ENCODE data around the gene PDGFD. TPM values are rescaled to one million over a fixed set of nuclear protein-coding genes. Genes with fewer than 3 reads are reported as not detected.

PDGFD gene
- total RNA-seq, 2 donors from 2014 or later, result 0.10 TPM; not detected in 1

- Mint-ChIP-seq H3K4me3 (no peak overlapping the region), H3K27me3 (peaks cover 5% of the 10 kb centered on the region), H3K4me1 (no peaks in the 10 kb centered on the region), H3K27ac (no peak overlapping the region), H3K36me3 (ENCODE audit: low read depth) (no peaks in the 10 kb centered on the region)
- ATAC-seq, result no peak
- DNase-seq, result no peak
- H3K9me3 ChIP-seq (ENCODE audit: control insufficient read depth, low read length, poor library complexity, severe bottlenecking), result no peaks in the 10 kb centered on the region
These were observed 87.5 kb downstream of the PDGFD start for GRCh38 chr11:104076455-104076854.

- Mint-ChIP-seq H3K36me3 (ENCODE audit: low read depth) (no peaks in the 10 kb centered on the region), H3K27ac (no peak overlapping the region), H3K4me1 (no peaks in the 10 kb centered on the region), H3K27me3 (peaks cover 5% of the 10 kb centered on the region), H3K4me3 (no peak overlapping the region)
- H3K9me3 ChIP-seq (ENCODE audit: control insufficient read depth, low read length, poor library complexity, severe bottlenecking), result no peaks in the 10 kb centered on the region
- DNase-seq (no peak), ATAC-seq (no peak)
These were observed 88.2 kb downstream of the PDGFD start for GRCh38 chr11:104075706-104076105.

GRCh38 chr11:104075091-104075490 is 88.9 kb downstream of the PDGFD start:
- Mint-ChIP-seq H3K27ac (no peak overlapping the region), H3K4me1 (no peaks in the 10 kb centered on the region), H3K36me3 (ENCODE audit: low read depth) (no peaks in the 10 kb centered on the region), H3K27me3 (peaks cover 5% of the 10 kb centered on the region), H3K4me3 (no peak overlapping the region)
- DNase-seq (no peak), ATAC-seq (no peak)
- H3K9me3 ChIP-seq (ENCODE audit: control insufficient read depth, low read length, poor library complexity, severe bottlenecking), result no peaks in the 10 kb centered on the region

GRCh38 chr11:104073950-104074705 is 89.8 kb downstream of the PDGFD start:
- Mint-ChIP-seq H3K27me3 (peaks cover under 1% of the 10 kb centered on the region), H3K27ac (no peak overlapping the region), H3K4me3 (no peak overlapping the region), H3K4me1 (no peaks in the 10 kb centered on the region), H3K36me3 (ENCODE audit: low read depth) (no peaks in the 10 kb centered on the region)
- ATAC-seq (peak; percentile 41), DNase-seq (no peak)
- no peaks in the 10 kb centered on the region for H3K9me3 ChIP-seq (ENCODE audit: control insufficient read depth, low read length, poor library complexity, severe bottlenecking)

- no peak overlapping the region for H3K27ac Mint-ChIP-seq
- no peaks in the 10 kb centered on the region for H3K4me1 Mint-ChIP-seq
- ATAC-seq (no peak), DNase-seq (no peak)
- no peaks in the 10 kb centered on the region for H3K27me3 Mint-ChIP-seq
- no peaks in the 10 kb centered on the region for H3K36me3 Mint-ChIP-seq (ENCODE audit: low read depth)
- no peak overlapping the region for H3K4me3 Mint-ChIP-seq
- H3K9me3 ChIP-seq (ENCODE audit: control insufficient read depth, low read length, poor library complexity, severe bottlenecking), result no peaks in the 10 kb centered on the region
These were observed 96.4 kb downstream of the PDGFD start for GRCh38 chr11:104067534-104067933.

- Mint-ChIP-seq H3K27me3 (no peaks in the 10 kb centered on the region), H3K4me3 (no peak overlapping the region), H3K36me3 (ENCODE audit: low read depth) (no peaks in the 10 kb centered on the region), H3K27ac (no peak overlapping the region), H3K4me1 (no peaks in the 10 kb centered on the region)
- no peaks in the 10 kb centered on the region for H3K9me3 ChIP-seq (ENCODE audit: control insufficient read depth, low read length, poor library complexity, severe bottlenecking)
- ATAC-seq, result no peak
- no peak for DNase-seq
These were observed 99.8 kb downstream of the PDGFD start for GRCh38 chr11:104064034-104064630.

GRCh38 chr11:104061853-104062521 is 102.0 kb downstream of the PDGFD start:
- H3K27ac Mint-ChIP-seq, result no peak overlapping the region
- no peaks in the 10 kb centered on the region for H3K9me3 ChIP-seq (ENCODE audit: control insufficient read depth, low read length, poor library complexity, severe bottlenecking)
- H3K4me1 Mint-ChIP-seq, result peaks cover 2% of the 10 kb centered on the region
- no peaks in the 10 kb centered on the region for H3K27me3 Mint-ChIP-seq
- H3K4me3 Mint-ChIP-seq, result no peak overlapping the region
- ATAC-seq, result no peak
- no peak for DNase-seq
- H3K36me3 Mint-ChIP-seq (ENCODE audit: low read depth), result no peaks in the 10 kb centered on the region

GRCh38 chr11:104060820-104061219 is 103.1 kb downstream of the PDGFD start:
- no peak overlapping the region for H3K4me3 Mint-ChIP-seq

GRCh38 chr11:104060004-104060794 is 103.7 kb downstream of the PDGFD start:
- DNase-seq (no peak), ATAC-seq (no peak)
- Mint-ChIP-seq H3K36me3 (ENCODE audit: low read depth) (no peaks in the 10 kb centered on the region), H3K27ac (no peak overlapping the region), H3K4me1 (peaks cover 2% of the 10 kb centered on the region), H3K27me3 (no peaks in the 10 kb centered on the region), H3K4me3 (no peak overlapping the region)
- no peaks in the 10 kb centered on the region for H3K9me3 ChIP-seq (ENCODE audit: control insufficient read depth, low read length, poor library complexity, severe bottlenecking)

More at GRCh38 chr11:104060820-104061219, 103.1 kb downstream of the PDGFD start:
- ATAC-seq (no peak), DNase-seq (no peak)
- Mint-ChIP-seq H3K27ac (no peak overlapping the region), H3K36me3 (ENCODE audit: low read depth) (no peaks in the 10 kb centered on the region), H3K4me1 (peaks cover 2% of the 10 kb centered on the region), H3K27me3 (no peaks in the 10 kb centered on the region)
- no peaks in the 10 kb centered on the region for H3K9me3 ChIP-seq (ENCODE audit: control insufficient read depth, low read length, poor library complexity, severe bottlenecking)

GRCh38 chr11:104058680-104059079 is 105.3 kb downstream of the PDGFD start:
- no peaks in the 10 kb centered on the region for H3K9me3 ChIP-seq (ENCODE audit: control insufficient read depth, low read length, poor library complexity, severe bottlenecking)
- no peak overlapping the region for H3K27ac Mint-ChIP-seq
- no peak for DNase-seq
- H3K27me3 Mint-ChIP-seq, result no peaks in the 10 kb centered on the region
- no peak for ATAC-seq
- no peaks in the 10 kb centered on the region for H3K36me3 Mint-ChIP-seq (ENCODE audit: low read depth)
- peaks cover 2% of the 10 kb centered on the region for H3K4me1 Mint-ChIP-seq
- no peak overlapping the region for H3K4me3 Mint-ChIP-seq

GRCh38 chr11:104057908-104058307 is 106.0 kb downstream of the PDGFD start:
- no peaks in the 10 kb centered on the region for H3K36me3 Mint-ChIP-seq (ENCODE audit: low read depth)
- H3K4me3 Mint-ChIP-seq, result no peak overlapping the region
- no peaks in the 10 kb centered on the region for H3K9me3 ChIP-seq (ENCODE audit: control insufficient read depth, low read length, poor library complexity, severe bottlenecking)
- no peaks in the 10 kb centered on the region for H3K27me3 Mint-ChIP-seq
- ATAC-seq (no peak), DNase-seq (no peak)
- H3K4me1 Mint-ChIP-seq, result peaks cover 2% of the 10 kb centered on the region
- H3K27ac Mint-ChIP-seq, result no peak overlapping the region

GRCh38 chr11:104055596-104055995 is 108.4 kb downstream of the PDGFD start:
- ATAC-seq (no peak), DNase-seq (no peak)
- no peaks in the 10 kb centered on the region for H3K27me3 Mint-ChIP-seq
- peaks cover 2% of the 10 kb centered on the region for H3K4me1 Mint-ChIP-seq
- H3K4me3 Mint-ChIP-seq, result no peak overlapping the region
- no peak overlapping the region for H3K27ac Mint-ChIP-seq
- no peaks in the 10 kb centered on the region for H3K36me3 Mint-ChIP-seq (ENCODE audit: low read depth)
- no peaks in the 10 kb centered on the region for H3K9me3 ChIP-seq (ENCODE audit: control insufficient read depth, low read length, poor library complexity, severe bottlenecking)

GRCh38 chr11:104054911-104055529 is 108.9 kb downstream of the PDGFD start:
- Mint-ChIP-seq H3K27ac (no peak overlapping the region), H3K4me3 (no peak overlapping the region), H3K27me3 (no peaks in the 10 kb centered on the region), H3K36me3 (ENCODE audit: low read depth) (no peaks in the 10 kb centered on the region), H3K4me1 (peaks cover 2% of the 10 kb centered on the region)
- H3K9me3 ChIP-seq (ENCODE audit: control insufficient read depth, low read length, poor library complexity, severe bottlenecking), result no peaks in the 10 kb centered on the region
- DNase-seq, result no peak
- no peak for ATAC-seq
